Measurements from ENCODE around the gene SV2A. TPM values are rescaled to one million over a fixed set of nuclear protein-coding genes. Genes with fewer than 3 reads are reported as not detected.

The SV2A gene
- total RNA-seq, 1 donor from 2014 or later: 16.0 TPM

DNA sequence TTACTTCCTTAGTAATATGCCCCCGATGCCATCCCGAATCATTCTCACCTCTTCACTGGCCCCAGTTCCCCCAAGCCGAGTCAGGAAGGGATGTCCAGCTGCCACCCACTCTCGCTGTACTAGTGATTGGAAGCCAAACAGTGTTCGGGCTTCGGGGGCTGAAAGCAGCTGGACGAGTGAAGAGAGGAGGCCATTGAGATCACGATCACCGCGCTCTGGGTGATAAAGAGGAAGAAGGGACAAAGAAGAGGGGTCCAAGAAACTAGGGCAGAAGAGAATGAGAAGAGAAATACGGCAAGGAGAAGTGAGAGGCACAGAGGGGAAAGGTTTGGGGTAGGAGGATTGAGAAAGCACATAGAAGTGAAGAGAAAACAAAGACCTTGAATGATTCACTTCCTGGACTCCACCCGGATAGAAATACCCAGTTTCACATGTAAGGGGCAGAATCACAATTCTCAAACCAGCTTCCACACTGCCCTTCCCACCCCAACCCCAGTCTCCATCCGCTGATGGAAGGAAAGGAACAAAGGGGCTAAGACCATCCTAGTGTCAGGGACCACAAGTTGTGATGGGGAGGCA lies 13.7 kb upstream of the SV2A start:
- H3K36me3 Mint-ChIP-seq (ENCODE audit: low read depth): peaks cover 24% of the 10 kb centered on the region
- H3K9me3 Mint-ChIP-seq (ENCODE audit: low read depth): no peaks in the 10 kb centered on the region
- H3K4me1 Mint-ChIP-seq (ENCODE audit: low read depth): peaks cover 43% of the 10 kb centered on the region
- no peak overlapping the region for H3K4me3 Mint-ChIP-seq (ENCODE audit: unreplicated experiment)
- TF ChIP-seq, protein P1, sequence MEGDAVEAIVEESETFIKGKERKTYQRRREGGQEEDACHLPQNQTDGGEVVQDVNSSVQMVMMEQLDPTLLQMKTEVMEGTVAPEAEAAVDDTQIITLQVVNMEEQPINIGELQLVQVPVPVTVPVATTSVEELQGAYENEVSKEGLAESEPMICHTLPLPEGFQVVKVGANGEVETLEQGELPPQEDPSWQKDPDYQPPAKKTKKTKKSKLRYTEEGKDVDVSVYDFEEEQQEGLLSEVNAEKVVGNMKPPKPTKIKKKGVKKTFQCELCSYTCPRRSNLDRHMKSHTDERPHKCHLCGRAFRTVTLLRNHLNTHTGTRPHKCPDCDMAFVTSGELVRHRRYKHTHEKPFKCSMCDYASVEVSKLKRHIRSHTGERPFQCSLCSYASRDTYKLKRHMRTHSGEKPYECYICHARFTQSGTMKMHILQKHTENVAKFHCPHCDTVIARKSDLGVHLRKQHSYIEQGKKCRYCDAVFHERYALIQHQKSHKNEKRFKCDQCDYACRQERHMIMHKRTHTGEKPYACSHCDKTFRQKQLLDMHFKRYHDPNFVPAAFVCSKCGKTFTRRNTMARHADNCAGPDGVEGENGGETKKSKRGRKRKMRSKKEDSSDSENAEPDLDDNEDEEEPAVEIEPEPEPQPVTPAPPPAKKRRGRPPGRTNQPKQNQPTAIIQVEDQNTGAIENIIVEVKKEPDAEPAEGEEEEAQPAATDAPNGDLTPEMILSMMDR (IDR thresholded peaks at IDR 0.05): no peak
- peak overlapping the region; percentile 76 for H3K27ac Mint-ChIP-seq (ENCODE audit: unreplicated experiment)
- no peaks in the 10 kb centered on the region for H3K27me3 Mint-ChIP-seq (ENCODE audit: low read depth)
- DNase-seq (ENCODE audit: low spot score): no peak

DNA sequence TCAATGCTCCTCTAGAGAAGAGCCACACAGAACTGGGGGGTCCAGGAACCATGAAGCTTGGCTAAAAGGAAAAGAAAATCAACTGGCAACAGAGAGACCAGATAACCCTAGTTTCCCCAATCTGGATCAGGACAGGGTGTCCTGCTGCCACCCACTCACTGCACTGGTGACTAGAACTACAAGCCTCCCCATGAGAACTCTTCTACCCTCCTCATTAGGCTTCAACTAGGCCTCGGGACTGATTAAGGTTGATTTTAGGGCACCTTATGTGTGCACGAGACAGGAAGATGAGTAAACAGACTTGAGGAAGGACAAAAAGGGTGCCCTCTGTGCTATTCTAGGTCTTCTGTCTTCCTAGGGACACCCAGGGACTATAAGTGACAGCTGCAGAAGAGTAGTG lies 12.2 kb upstream of the SV2A start:
- Mint-ChIP-seq H3K4me3 (ENCODE audit: unreplicated experiment) (no peak overlapping the region), H3K27ac (ENCODE audit: unreplicated experiment) (no peak overlapping the region), H3K27me3 (ENCODE audit: low read depth) (no peaks in the 10 kb centered on the region), H3K9me3 (ENCODE audit: low read depth) (no peaks in the 10 kb centered on the region), H3K4me1 (ENCODE audit: low read depth) (peaks cover 47% of the 10 kb centered on the region), H3K36me3 (ENCODE audit: low read depth) (peaks cover 34% of the 10 kb centered on the region)
- TF ChIP-seq, protein P1 (IDR thresholded peaks at IDR 0.05): no peak
- no peak for DNase-seq (ENCODE audit: low spot score)

DNA sequence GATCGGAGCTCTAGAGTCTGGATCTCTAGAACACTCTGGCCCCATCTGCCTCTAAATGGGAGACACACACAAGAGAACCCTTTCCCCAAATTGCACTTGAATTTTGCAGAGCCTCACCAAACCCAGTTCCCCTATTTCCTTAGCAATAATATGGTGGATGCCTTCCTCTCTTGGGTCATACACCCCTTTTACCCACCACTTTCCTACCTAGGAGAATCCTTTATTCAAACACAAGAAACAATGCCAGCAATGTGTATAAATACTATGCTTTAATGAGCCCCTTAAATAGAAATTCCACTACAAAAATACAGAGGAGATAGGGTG lies 10.7 kb upstream of the SV2A start:
- H3K27me3 Mint-ChIP-seq (ENCODE audit: low read depth): no peaks in the 10 kb centered on the region
- peaks cover 51% of the 10 kb centered on the region for H3K4me1 Mint-ChIP-seq (ENCODE audit: low read depth)
- no peaks in the 10 kb centered on the region for H3K9me3 Mint-ChIP-seq (ENCODE audit: low read depth)
- no peak for DNase-seq (ENCODE audit: low spot score)
- peak overlapping the region; percentile 98 for H3K27ac Mint-ChIP-seq (ENCODE audit: unreplicated experiment)
- TF ChIP-seq, protein P1 (IDR thresholded peaks at IDR 0.05): no peak
- peak overlapping the region; percentile 99 for H3K4me3 Mint-ChIP-seq (ENCODE audit: unreplicated experiment)
- peaks cover 42% of the 10 kb centered on the region for H3K36me3 Mint-ChIP-seq (ENCODE audit: low read depth)

DNA sequence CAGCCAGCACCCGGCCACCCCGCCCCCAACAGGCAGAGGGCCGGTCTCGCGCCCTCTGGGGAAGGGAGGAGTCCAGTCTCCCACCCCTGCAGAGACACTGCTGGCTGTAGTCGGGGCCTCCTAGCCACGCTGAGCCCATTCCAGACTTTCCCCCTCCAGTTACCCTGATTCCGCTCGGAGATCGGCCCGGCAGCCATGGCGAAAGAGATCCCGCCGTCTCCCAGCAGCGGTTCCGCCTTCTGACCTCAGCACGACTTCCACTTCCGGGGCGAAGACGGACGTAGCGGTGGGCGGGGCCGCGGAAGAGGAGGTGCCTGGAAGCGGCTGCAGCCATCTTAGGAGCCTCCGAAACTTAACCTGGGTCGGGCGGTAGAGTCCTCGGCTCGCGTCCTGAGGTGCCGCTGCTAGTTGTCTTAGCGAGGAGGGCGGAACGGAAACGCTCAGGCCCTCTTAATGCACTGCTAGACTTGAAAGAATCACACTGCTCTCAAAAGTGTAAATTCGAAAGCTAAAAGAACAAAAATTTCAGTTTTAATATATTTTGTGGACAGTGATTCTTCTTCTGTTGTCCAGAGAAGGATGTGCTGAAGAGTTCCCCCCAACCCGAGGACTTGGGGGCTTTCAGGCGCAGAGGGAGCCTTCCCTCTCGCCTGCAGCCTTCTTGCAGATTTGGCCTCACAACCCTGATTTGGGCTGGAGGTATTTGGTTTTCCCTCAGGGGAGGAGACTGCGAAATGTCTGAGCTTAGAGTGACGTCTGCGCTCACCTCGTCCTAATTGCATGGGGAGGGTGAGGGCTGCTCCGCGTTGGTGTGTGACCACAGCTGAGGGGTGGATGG lies 10.1 kb upstream of the SV2A start, which contains the start of gene SF3B4:
TSS of gene SF3B4 (minus strand) at position 241 of the 838 bp plus-strand sequence. CDS start at position 197, 44 bp downstream.
- peaks cover 51% of the 10 kb centered on the region for H3K4me1 Mint-ChIP-seq (ENCODE audit: low read depth)
- H3K27ac Mint-ChIP-seq (ENCODE audit: unreplicated experiment): peak within 1 kb of the TSS; percentile 98
- TF ChIP-seq, protein P1 (IDR thresholded peaks at IDR 0.05): peak; percentile 29
- no peaks in the 10 kb centered on the region for H3K9me3 Mint-ChIP-seq (ENCODE audit: low read depth)
- peak; percentile 98 for DNase-seq (ENCODE audit: low spot score)
- peaks cover 44% of the 10 kb centered on the region for H3K36me3 Mint-ChIP-seq (ENCODE audit: low read depth)
- H3K4me3 Mint-ChIP-seq (ENCODE audit: unreplicated experiment): peak within 1 kb of the TSS; percentile 99
- H3K27me3 Mint-ChIP-seq (ENCODE audit: low read depth): no peaks in the 10 kb centered on the region

DNA sequence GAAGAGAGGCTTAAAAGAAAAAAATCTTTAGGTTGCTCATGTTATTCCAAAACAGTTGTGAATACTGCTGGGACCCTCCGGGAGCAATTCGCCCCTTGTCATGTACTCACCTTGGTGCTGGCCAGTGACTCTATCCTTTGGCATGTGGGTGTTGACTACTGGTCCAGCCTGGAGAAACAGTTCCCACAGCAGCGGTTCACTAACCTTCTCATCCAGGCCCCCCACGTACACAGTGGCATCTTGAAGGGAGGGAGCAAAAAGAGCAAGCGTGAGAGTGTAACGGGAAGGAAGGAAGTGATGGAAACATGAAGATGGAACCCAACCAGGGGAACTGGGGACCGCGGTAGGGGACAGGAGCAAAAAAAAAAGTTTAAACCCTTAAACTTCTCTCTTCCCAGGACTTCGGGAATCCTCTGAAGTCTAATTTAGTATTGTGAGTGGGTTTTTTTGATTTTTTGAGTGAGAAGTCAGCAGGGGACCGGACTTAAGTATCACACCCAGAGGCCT lies 9.5 kb upstream of the SV2A start:
- peaks cover 46% of the 10 kb centered on the region for H3K36me3 Mint-ChIP-seq (ENCODE audit: low read depth)

More for the DNA sequence above, 9.5 kb upstream of the SV2A start:
- peaks cover 51% of the 10 kb centered on the region for H3K4me1 Mint-ChIP-seq (ENCODE audit: low read depth)
- H3K4me3 Mint-ChIP-seq (ENCODE audit: unreplicated experiment): peak overlapping the region; percentile 99
- no peaks in the 10 kb centered on the region for H3K27me3 Mint-ChIP-seq (ENCODE audit: low read depth)
- H3K27ac Mint-ChIP-seq (ENCODE audit: unreplicated experiment): peak overlapping the region; percentile 98
- TF ChIP-seq, protein P1 (IDR thresholded peaks at IDR 0.05): no peak
- no peaks in the 10 kb centered on the region for H3K9me3 Mint-ChIP-seq (ENCODE audit: low read depth)
- no peak for DNase-seq (ENCODE audit: low spot score)
